HCT116 (cell line): Measurements from ENCODE around the gene PDE1C. TPM values are rescaled to one million over a fixed set of nuclear protein-coding genes. Genes with fewer than 3 reads are reported as not detected.

Experiments
- ATAC-seq: fragments of 200-7000 bp; cut with Tn5 transposase; 2 replicates; pipeline ENCODE4 v1.9.1; 2020; ENCODE audit warnings: mild to moderate bottlenecking, moderate library complexity
- BruUV-seq: library from RNA; stranded (reverse); fragments of 400-500 nt; replicated peaks from 2 replicates; lab custom pipeline; 2021; lab: Mats Ljungman, UMichigan
- CTCF ChIA-PET: fragments of 300-600 bp; sonication (Branson Sonifier 250); formaldehyde crosslinking; loops from one replicate; lab custom pipeline; 2021; ENCODE audit warnings: antibody characterized with exemption; lab: Charles Lee
- POLR2A ChIA-PET: fragments of 300-600, 350-600 bp; sonication (Branson Sonifier 250); formaldehyde crosslinking; loops from one replicate; lab custom pipeline; 2021; ENCODE audit warnings: antibody characterized with exemption; lab: Charles Lee
- RAD21 ChIA-PET, 2 experiments: fragments of 300-600 bp; sonication (Branson Sonifier 250); formaldehyde crosslinking; loops; one replicate each; lab custom pipeline; 2023; ENCODE audit warnings: low total read pairs in 2 of 2; ENCODE audit not compliant: uncharacterized antibody in 2 of 2, unreplicated experiment in 2 of 2, low non-redundant PET in 1 of 2; lab: Charles Lee
- DNase-seq: peaks from one replicate; pipeline ENCODE4 v3.0.0-alpha.2; 2010; ENCODE audit warnings: low read depth, low spot score
- H2AFZ ChIP-seq: fragments of 200-600 bp; shearing (Covaris generic), sonication (generic); 2 replicates; pipeline ENCODE4 v1.6.1; 2017; ENCODE audit warnings: low read depth, mixed run types, mixed read lengths, antibody characterized with exemption, low read length; ENCODE audit not compliant: poor library complexity, severe bottlenecking
- H3K27ac ChIP-seq: 2 replicates; pipeline ENCODE4 v1.5.1; 2012; ENCODE audit warnings: low read depth, low read length
- H3K27me3 ChIP-seq: fragments of 200-600 bp; sonication (generic); 2 replicates; pipeline ENCODE4 v1.6.1; 2016; ENCODE audit warnings: mixed run types, low read length, mixed read lengths; ENCODE audit not compliant: insufficient read depth
- H3K36me3 ChIP-seq, 2 experiments: fragments of 200-500 bp in 1 of 2; fragments of 200-600 bp in 1 of 2; sonication (Bioruptor generic) in 1 of 2; sonication (generic) in 1 of 2; 2 replicates each; pipeline versions ENCODE4 v1.5.1 to v1.6.1; 2014 to 2016; ENCODE audit warnings: low read length in 2 of 2, inconsistent platforms in 1 of 2, mixed read lengths in 1 of 2, mixed run types in 1 of 2; ENCODE audit not compliant: insufficient read depth in 2 of 2, control insufficient read depth in 1 of 2
- H3K4me1 ChIP-seq, 2 experiments: fragments of 200-600 bp in 1 of 2; sonication (generic) in 1 of 2; 2 replicates each; pipeline versions ENCODE4 v1.5.1 to v1.6.1; 2012 to 2017; ENCODE audit warnings: low read length in 2 of 2, inconsistent platforms in 1 of 2, mild to moderate bottlenecking in 1 of 2, mixed read lengths in 1 of 2, mixed run types in 1 of 2, moderate library complexity in 1 of 2; ENCODE audit not compliant: insufficient read depth in 2 of 2, control insufficient read depth in 1 of 2
- H3K4me2 ChIP-seq: fragments of 200-600 bp; sonication (generic); 2 replicates; pipeline ENCODE4 v1.6.1; 2017; ENCODE audit warnings: mixed run types, low read length, mixed read lengths
- H3K4me3 ChIP-seq, 2 experiments: fragments of 200-600 bp in 1 of 2; sonication (generic) in 1 of 2; replicated peaks in 1 of 2; 2 replicates each; pipeline ENCODE4 v1.5.1; 2011 to 2016; ENCODE audit warnings: low read length in 2 of 2, control low read depth in 1 of 2, low read depth in 1 of 2, mild to moderate bottlenecking in 1 of 2, mixed read lengths in 1 of 2, mixed run types in 1 of 2
- H3K79me2 ChIP-seq: fragments of 200-600 bp; sonication (generic); 2 replicates; pipeline ENCODE4 v1.6.1; 2017; ENCODE audit warnings: mild to moderate bottlenecking, mixed run types, low read length, moderate library complexity, mixed read lengths; ENCODE audit not compliant: insufficient read depth
- H3K9ac ChIP-seq: fragments of 200-600 bp; sonication (generic); 2 replicates; pipeline ENCODE4 v1.6.1; 2016; ENCODE audit warnings: low read length, mixed read lengths
- H3K9me2 ChIP-seq: fragments of 200-600 bp; sonication (generic), shearing (Covaris generic); 2 replicates; pipeline ENCODE4 v1.6.1; 2017; ENCODE audit warnings: mixed run types, mild to moderate bottlenecking, moderate library complexity; ENCODE audit not compliant: insufficient read depth
- H3K9me3 ChIP-seq, 2 experiments: fragments of 200-500 bp in 1 of 2; fragments of 200-600 bp in 1 of 2; sonication (Bioruptor generic) in 1 of 2; sonication (generic) in 1 of 2; 2 replicates each; pipeline ENCODE4 v1.6.1; 2014 to 2017; ENCODE audit warnings: low read length in 2 of 2, mixed read lengths in 2 of 2, inconsistent platforms in 1 of 2, low read depth in 1 of 2, mild to moderate bottlenecking in 1 of 2, mixed run types in 1 of 2, moderate library complexity in 1 of 2; ENCODE audit not compliant: control insufficient read depth in 1 of 2, insufficient read depth in 1 of 2
- H4K20me1 ChIP-seq: fragments of 200-600 bp; sonication (generic), shearing (Covaris generic); 2 replicates; pipeline ENCODE4 v1.6.1; 2017; ENCODE audit warnings: mixed run types, mild to moderate bottlenecking, moderate library complexity; ENCODE audit not compliant: insufficient read depth
- ATF3 ChIP-seq: IDR thresholded peaks from 2 replicates; pipeline ENCODE4 v1.6.1; 2012
- CEBPB ChIP-seq: IDR thresholded peaks from 2 replicates; pipeline ENCODE4 v1.6.1; 2012; ENCODE audit warnings: low read depth
- CTCF ChIP-seq, 3 experiments: fragments of 200-600 bp in 1 of 3; sonication (generic) in 1 of 3; IDR thresholded peaks in 2 of 3; conservative IDR thresholded peaks in 1 of 3; 2 replicates each; pipeline ENCODE4 v1.5.1; 2012 to 2017; ENCODE audit warnings: low read depth in 2 of 3, low read length in 2 of 3, antibody characterized with exemption in 1 of 3, borderline replicate concordance in 1 of 3, control low read depth in 1 of 3, mild to moderate bottlenecking in 1 of 3, mixed read lengths in 1 of 3, mixed run types in 1 of 3, moderate library complexity in 1 of 3; ENCODE audit not compliant: insufficient read depth in 1 of 3
- EGR1 ChIP-seq: IDR thresholded peaks from 2 replicates; pipeline ENCODE4 v1.6.1; 2012; ENCODE audit warnings: low read depth
- ELF1 ChIP-seq: IDR thresholded peaks from 2 replicates; pipeline ENCODE4 v1.6.1; 2012; ENCODE audit warnings: low read depth, borderline replicate concordance
- EZH2 ChIP-seq: fragments of 200-600 bp; sonication (generic); IDR thresholded peaks from 2 replicates; pipeline ENCODE4 v1.6.1; 2017; ENCODE audit warnings: antibody characterized with exemption, mixed run types
- EZH2phosphoT487 ChIP-seq: fragments of 200-600 bp; IDR thresholded peaks from 2 replicates; pipeline ENCODE4 v1.6.1; 2018; ENCODE audit warnings: antibody characterized with exemption, borderline replicate concordance
- FOSL1 ChIP-seq: IDR thresholded peaks from 2 replicates; pipeline ENCODE4 v1.6.1; 2012; ENCODE audit warnings: low read depth
- JUND ChIP-seq: IDR thresholded peaks from 2 replicates; pipeline ENCODE4 v1.6.1; 2012
- MAX ChIP-seq: IDR thresholded peaks from 2 replicates; pipeline ENCODE4 v1.6.1; 2012
- RAD21 ChIP-seq: IDR thresholded peaks from 2 replicates; pipeline ENCODE4 v1.6.1; 2012; ENCODE audit warnings: low read depth, mild to moderate bottlenecking
- REST ChIP-seq: IDR thresholded peaks from 2 replicates; pipeline ENCODE4 v1.6.1; 2012; ENCODE audit warnings: low read depth
- SIN3A ChIP-seq: IDR thresholded peaks from 2 replicates; pipeline ENCODE4 v1.6.1; 2012; ENCODE audit warnings: low read depth
- SRF ChIP-seq: IDR thresholded peaks from 2 replicates; pipeline ENCODE4 v1.6.1; 2012; ENCODE audit warnings: low read depth
- YY1 ChIP-seq: IDR thresholded peaks from 2 replicates; pipeline ENCODE4 v1.6.1; 2011; ENCODE audit warnings: low read length, low read depth, moderate library complexity, mild to moderate bottlenecking; ENCODE audit not compliant: insufficient replicate concordance; ENCODE audit errors: extremely low read depth
- ZBTB33 ChIP-seq: IDR thresholded peaks from 2 replicates; pipeline ENCODE4 v1.6.1; 2011; ENCODE audit warnings: mild to moderate bottlenecking, low read length, moderate library complexity; ENCODE audit not compliant: insufficient replicate concordance; ENCODE audit errors: extremely low read depth
- intact Hi-C: fragments of 100-400 bp; cut with micrococcal nuclease; formaldehyde crosslinking; loops from 2 replicates; pipeline ENCODE4 v1.10.0; 2022
- total RNA-seq: library from RNA; stranded (reverse); gene quantifications from one replicate; pipeline ENCODE4 v1.2.1, GENCODE V29; 2021; ENCODE audit not compliant: unreplicated experiment

PDE1C gene
- total RNA-seq, 1 experiment from 2014 or later: 0.17 TPM

- TF ChIP-seq REST (no peak), CEBPB (no peak), CTCF (IDR thresholded peaks at IDR 0.05 in 2 of 3, conservative IDR thresholded peaks at IDR 0.05 in 1 of 3; ENCODE audit: borderline replicate concordance in 1 of 3, insufficient read depth in 1 of 3, low read depth in 2 of 3, low read length in 2 of 3) (no peak), FOSL1 (no peak), ZBTB33 (no peak), EZH2 (no peak), EGR1 (no peak), EZH2phosphoT487 (no peak), RAD21 (no peak), MAX (no peak), JUND (no peak), YY1 (no peak), SIN3A (no peak), ELF1 (no peak), SRF (no peak), ATF3 (no peak)
- Histone ChIP-seq H3K4me3 (no peak overlapping the region), H3K9ac (no peak overlapping the region), H3K79me2 (no peaks in the 10 kb centered on the region), H3K9me3 (no peaks in the 10 kb centered on the region), H3K9me2 (no peaks in the 10 kb centered on the region), H3K27me3 (no peaks in the 10 kb centered on the region), H3K4me1 (no peaks in the 10 kb centered on the region), H3K36me3 (no peaks in the 10 kb centered on the region), H4K20me1 (no peaks in the 10 kb centered on the region), H3K4me2 (no peak overlapping the region), H3K27ac (no peak overlapping the region), H2AFZ (no peak overlapping the region)
- BruUV-seq: no TSS peak
- ATAC-seq (no peak), DNase-seq (no peak)
- CTCF ChIA-PET: no interaction called here
- RAD21 ChIA-PET: no interaction called here
- POLR2A ChIA-PET: no interaction called here
- intact Hi-C loops: no loop called here
Observed at GRCh38 chr7:31957756-31958155, 112.5 kb downstream of the PDE1C start.
